Muscle layer of colon (tissue), 2 donors: ENCODE results near the gene PNLIPRP2.

ENCODE experiments used
- H3K27ac ChIP-seq: one replicate; pipeline ENCODE4 v1.7.0; 2013; ENCODE audit warnings: low read depth, mild to moderate bottlenecking, low read length, moderate library complexity
- H3K27me3 ChIP-seq, 2 donors: one replicate each; pipeline ENCODE4 v1.7.0; 2013; ENCODE audit warnings: low read length in 2 of 2, mild to moderate bottlenecking in 2 of 2; ENCODE audit not compliant: insufficient read depth in 2 of 2, control insufficient read depth in 1 of 2
- H3K36me3 ChIP-seq: one replicate; pipeline ENCODE4 v1.7.0; 2013; ENCODE audit warnings: mild to moderate bottlenecking, low read length; ENCODE audit not compliant: insufficient read depth
- H3K4me1 ChIP-seq: one replicate; pipeline ENCODE4 v1.7.0; 2013; ENCODE audit warnings: mild to moderate bottlenecking, low read length; ENCODE audit not compliant: insufficient read depth
- H3K4me3 ChIP-seq, 2 donors: one replicate each; pipeline ENCODE4 v1.7.0; 2013; ENCODE audit warnings: low read length in 2 of 2, low read depth in 1 of 2, mild to moderate bottlenecking in 1 of 2, moderate library complexity in 1 of 2
- H3K9ac ChIP-seq: one replicate; pipeline ENCODE4 v1.7.0; 2013; ENCODE audit warnings: low read length
- H3K9me3 ChIP-seq: one replicate; pipeline ENCODE4 v1.7.0; 2013; ENCODE audit warnings: mild to moderate bottlenecking, low read length
- donor health status: abdominal sarcoma.
- donor health status: Adenocarcinoma of cecum.

The PNLIPRP2 gene

GRCh38 chr10:116615199-116615776 lies 5.5 kb upstream of the PNLIPRP2 start:
- Histone ChIP-seq H3K9ac (no peak overlapping the region), H3K36me3 (no peaks in the 10 kb centered on the region), H3K27ac (no peak overlapping the region), H3K4me1 (no peaks in the 10 kb centered on the region), H3K27me3 (no peaks in the 10 kb centered on the region), H3K4me3 (no peak overlapping the region), H3K9me3 (no peaks in the 10 kb centered on the region)

GRCh38 chr10:116621476-116621875 lies 723 bp downstream of the PNLIPRP2 start:
- Histone ChIP-seq H3K4me1 (no peaks in the 10 kb centered on the region), H3K9ac (no peak overlapping the region), H3K4me3 (no peak overlapping the region), H3K9me3 (no peaks in the 10 kb centered on the region), H3K27ac (no peak overlapping the region), H3K27me3 (peaks cover 0 to 5% of the 10 kb centered on the region in 2 donors), H3K36me3 (no peaks in the 10 kb centered on the region)

GRCh38 chr10:116621934-116622655 lies 1.3 kb downstream of the PNLIPRP2 start:
- Histone ChIP-seq H3K27me3 (peaks cover 3 to 12% of the 10 kb centered on the region in 2 donors), H3K27ac (no peak overlapping the region), H3K4me3 (no peak overlapping the region), H3K4me1 (no peaks in the 10 kb centered on the region), H3K9me3 (no peaks in the 10 kb centered on the region), H3K9ac (no peak overlapping the region), H3K36me3 (no peaks in the 10 kb centered on the region)

DNA sequence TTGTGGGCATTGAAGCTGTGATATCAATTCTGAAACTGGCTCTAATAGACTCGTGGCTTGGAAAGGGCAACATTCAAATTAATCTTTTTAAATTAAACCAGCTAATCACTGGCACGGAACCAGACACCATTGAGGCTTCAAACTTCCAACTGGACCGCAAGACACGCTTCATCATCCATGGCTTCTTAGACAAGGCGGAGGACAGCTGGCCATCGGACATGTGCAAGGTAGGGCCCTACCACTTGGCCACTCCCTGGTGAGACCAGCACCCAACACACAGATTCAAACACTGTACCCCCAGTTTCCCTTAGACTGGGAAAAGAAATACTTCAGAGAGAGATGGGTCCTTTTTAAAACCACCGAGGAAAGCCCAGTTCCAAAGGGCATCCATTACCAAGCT lies 5.1 kb downstream of the PNLIPRP2 start:
- H3K4me1 ChIP-seq: no peaks in the 10 kb centered on the region
- H3K4me3 ChIP-seq: no peak overlapping the region
- H3K9ac ChIP-seq: no peak overlapping the region
- H3K27me3 ChIP-seq: peaks cover 10 to 14% of the 10 kb centered on the region in 2 donors
- no peaks in the 10 kb centered on the region for H3K36me3 ChIP-seq
- no peaks in the 10 kb centered on the region for H3K9me3 ChIP-seq
- H3K27ac ChIP-seq: no peak overlapping the region

- Histone ChIP-seq H3K27me3 (peaks cover 10 to 14% of the 10 kb centered on the region in 2 donors), H3K27ac (no peak overlapping the region), H3K9me3 (no peaks in the 10 kb centered on the region), H3K36me3 (no peaks in the 10 kb centered on the region), H3K4me3 (no peak overlapping the region), H3K4me1 (no peaks in the 10 kb centered on the region), H3K9ac (no peak overlapping the region)
Observed at GRCh38 chr10:116626815-116627214, 6.1 kb downstream of the PNLIPRP2 start.

DNA sequence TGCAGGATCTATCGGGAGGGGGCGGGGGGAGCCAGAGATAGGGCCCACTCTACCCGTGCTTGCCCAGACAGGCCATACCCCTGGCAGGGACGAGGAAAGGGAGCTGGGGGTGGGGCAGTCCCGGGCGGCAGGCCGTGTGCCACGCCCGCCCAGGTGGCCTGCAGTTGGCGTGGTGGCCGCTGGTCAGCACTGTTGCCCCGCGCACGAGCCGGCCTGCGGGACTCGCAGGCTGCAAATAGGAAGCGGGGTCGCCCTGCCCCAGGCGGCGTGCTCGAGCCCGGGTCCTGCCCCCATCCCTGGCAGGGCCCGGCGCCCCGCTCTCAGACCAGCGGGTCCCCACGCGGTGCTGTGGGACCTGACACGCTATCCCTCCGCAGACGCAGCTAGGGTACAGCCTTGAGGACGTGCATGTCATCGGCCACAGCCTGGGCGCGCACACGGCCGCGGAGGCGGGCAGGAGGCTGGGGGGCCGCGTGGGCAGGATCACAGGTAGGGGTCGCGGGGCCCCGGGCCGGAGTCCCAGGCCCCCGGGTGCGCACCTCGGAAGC lies 6.7 kb downstream of the PNLIPRP2 start:
- H3K4me3 ChIP-seq: peak overlapping the region in 1 of 2 donors; percentile 14
- no peak overlapping the region for H3K9ac ChIP-seq
- H3K9me3 ChIP-seq: no peaks in the 10 kb centered on the region
- no peaks in the 10 kb centered on the region for H3K36me3 ChIP-seq
- peaks cover 10 to 14% of the 10 kb centered on the region in 2 donors for H3K27me3 ChIP-seq
- H3K4me1 ChIP-seq: no peaks in the 10 kb centered on the region
- no peak overlapping the region for H3K27ac ChIP-seq

- no peak overlapping the region for H3K4me3 ChIP-seq
- H3K4me1 ChIP-seq: no peaks in the 10 kb centered on the region
- H3K9me3 ChIP-seq: no peaks in the 10 kb centered on the region
- H3K9ac ChIP-seq: no peak overlapping the region
- H3K27me3 ChIP-seq: peaks cover 10 to 14% of the 10 kb centered on the region in 2 donors
- no peaks in the 10 kb centered on the region for H3K36me3 ChIP-seq
- H3K27ac ChIP-seq: no peak overlapping the region
Observed at GRCh38 chr10:116629340-116629739, 8.6 kb downstream of the PNLIPRP2 start.

GRCh38 chr10:116630020-116630419 lies 9.3 kb downstream of the PNLIPRP2 start:
- H3K9me3 ChIP-seq: no peaks in the 10 kb centered on the region
- no peaks in the 10 kb centered on the region for H3K36me3 ChIP-seq
- H3K9ac ChIP-seq: no peak overlapping the region
- H3K27ac ChIP-seq: no peak overlapping the region
- no peak overlapping the region for H3K4me3 ChIP-seq
- peaks cover 10 to 14% of the 10 kb centered on the region in 2 donors for H3K27me3 ChIP-seq
- H3K4me1 ChIP-seq: no peaks in the 10 kb centered on the region

DNA sequence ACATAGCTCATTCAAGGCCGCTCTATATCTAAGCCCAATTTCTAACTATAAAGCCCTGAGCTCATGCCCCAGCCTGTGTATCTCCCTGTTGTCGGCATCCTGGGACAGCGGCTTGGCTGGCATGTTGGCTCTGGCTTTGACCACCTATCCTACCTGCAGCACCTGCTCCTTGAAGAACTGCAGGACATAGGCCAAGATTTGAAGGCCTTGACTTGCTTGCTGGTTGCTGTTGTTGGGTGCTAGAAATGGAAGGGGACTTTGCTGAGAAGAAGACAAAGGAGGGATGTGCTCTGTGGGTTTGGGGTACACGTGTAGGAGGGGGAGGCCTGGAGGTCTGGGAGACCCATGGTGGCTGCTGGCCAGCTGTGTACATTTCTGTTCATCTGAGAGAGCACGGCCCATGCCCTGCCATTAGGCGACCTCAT lies 11.1 kb downstream of the PNLIPRP2 start:
- H3K9ac ChIP-seq: no peak overlapping the region
- H3K4me3 ChIP-seq: no peak overlapping the region
- H3K36me3 ChIP-seq: no peaks in the 10 kb centered on the region
- no peaks in the 10 kb centered on the region for H3K4me1 ChIP-seq
- peaks cover 4 to 9% of the 10 kb centered on the region in 2 donors for H3K27me3 ChIP-seq
- no peaks in the 10 kb centered on the region for H3K9me3 ChIP-seq
- H3K27ac ChIP-seq: no peak overlapping the region

DNA sequence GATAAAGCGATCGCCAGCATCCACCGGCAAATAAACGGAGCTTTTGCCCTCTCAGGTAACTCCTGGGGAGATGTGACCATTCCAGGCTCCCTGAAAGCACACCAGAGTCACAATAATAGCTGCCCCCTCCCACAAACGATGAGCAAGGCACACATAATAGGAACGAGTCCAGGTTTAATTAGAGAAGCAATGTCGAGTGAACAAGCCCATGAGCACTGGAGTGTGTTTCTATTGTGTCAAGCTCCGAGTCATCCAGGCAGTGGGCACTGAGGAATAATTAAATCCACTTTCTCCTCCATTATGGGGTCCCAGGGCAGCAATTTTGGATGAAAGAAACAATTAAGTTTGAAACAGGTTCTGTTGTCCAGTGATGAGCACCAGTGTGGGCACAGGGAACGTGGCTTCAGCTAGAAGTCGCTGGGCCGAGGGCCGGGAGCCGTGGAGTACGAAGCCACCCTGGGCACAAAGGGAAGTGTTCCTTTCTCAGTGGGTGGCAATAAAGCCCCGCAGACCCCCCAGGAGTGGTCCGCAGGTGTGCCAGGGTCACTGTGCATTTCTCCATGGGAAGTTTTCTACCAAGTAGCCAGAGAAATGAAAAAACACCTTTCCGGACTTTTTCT lies 12.0 kb downstream of the PNLIPRP2 start:
- Histone ChIP-seq H3K4me3 (no peak overlapping the region), H3K27me3 (peaks cover 0 to under 1% of the 10 kb centered on the region in 2 donors), H3K36me3 (no peaks in the 10 kb centered on the region), H3K4me1 (no peaks in the 10 kb centered on the region), H3K9me3 (no peaks in the 10 kb centered on the region), H3K27ac (no peak overlapping the region), H3K9ac (no peak overlapping the region)

GRCh38 chr10:116633216-116633600 lies 12.5 kb downstream of the PNLIPRP2 start:
- no peak overlapping the region for H3K9ac ChIP-seq

More at GRCh38 chr10:116633216-116633600, 12.5 kb downstream of the PNLIPRP2 start:
- Histone ChIP-seq H3K4me3 (no peak overlapping the region), H3K4me1 (no peaks in the 10 kb centered on the region), H3K27ac (no peak overlapping the region), H3K27me3 (no peaks in the 10 kb centered on the region), H3K9me3 (no peaks in the 10 kb centered on the region), H3K36me3 (no peaks in the 10 kb centered on the region)
